H4 (cell line): Measurements from ENCODE around the gene CS. TPM values are rescaled to one million over a fixed set of nuclear protein-coding genes. Genes with fewer than 3 reads are reported as not detected.
"Not testable (repeated sequence)": the region's sequence is repeated elsewhere in the genome, so short reads cannot be mapped to it uniquely, and the experiment has no call there.

ENCODE experiments used
- DNase-seq: peaks from one replicate; pipeline ENCODE4 v3.0.0-alpha.2; 2015; ENCODE audit warnings: low spot score
- total RNA-seq: library from RNA; depleted of rRNA; stranded (reverse); fragments of >200 nt; shearing (Covaris generic); gene quantifications from 2 replicates; pipeline ENCODE4 v1.2.3, GENCODE V29; 2014

CS gene
- total RNA-seq, 1 experiment from 2014 or later: 155 TPM

GRCh38 chr12:56321027-56321426 lies 20.9 kb upstream of the CS start:
- no peak for DNase-seq

DNA sequence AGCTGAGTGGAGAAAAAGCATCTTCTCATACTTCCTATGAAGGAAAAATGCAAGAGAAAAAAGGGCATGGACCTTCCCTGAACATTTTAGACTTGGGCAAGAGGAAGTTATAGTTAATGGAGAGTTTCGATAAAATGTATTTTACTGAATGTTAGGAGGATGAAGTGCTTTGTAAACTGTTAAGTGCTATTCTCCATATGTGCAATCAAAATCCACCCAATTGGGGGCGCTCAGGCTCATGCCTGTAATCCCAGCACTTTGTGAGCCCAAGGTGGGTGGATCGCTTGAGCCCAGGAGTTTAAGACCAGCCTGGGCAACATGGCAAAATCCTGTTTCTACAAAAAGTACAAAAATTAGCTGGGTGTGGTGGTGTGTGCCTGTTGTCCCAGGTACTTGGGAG lies 17.5 kb upstream of the CS start:
- DNase-seq: no peak

- DNase-seq: peak; percentile 98
Measured at GRCh38 chr12:56315622-56316473, 15.7 kb upstream of the CS start, which contains the start of gene CNPY2. TSS of gene CNPY2 (minus strand) at chr12:56315988. CDS start at chr12:56315217, 771 bp downstream.

- DNase-seq: no peak
Measured at GRCh38 chr12:56315249-56315621, 15.1 kb upstream of the CS start.

DNA sequence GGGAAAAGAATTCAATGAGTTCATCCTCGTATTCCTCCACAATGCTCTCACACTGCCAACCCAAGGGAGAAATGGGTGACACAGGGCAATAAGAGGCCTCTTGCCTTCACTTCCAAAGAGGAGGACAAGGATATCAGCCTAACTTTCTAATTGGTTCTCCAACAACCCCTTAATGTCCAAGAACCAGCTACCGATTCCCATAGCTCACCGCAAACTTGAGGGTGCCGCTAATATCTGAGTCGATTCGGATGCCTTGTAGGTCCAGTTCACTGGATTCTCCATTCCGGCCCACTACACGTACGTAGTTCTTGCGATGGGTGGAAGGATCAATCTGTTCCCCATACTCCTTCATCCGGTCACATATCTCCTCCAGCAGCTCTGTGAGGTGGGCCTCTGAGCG lies 10.9 kb upstream of the CS start:
- DNase-seq: no peak

- DNase-seq: no peak
Measured at GRCh38 chr12:56308714-56309113, 8.6 kb upstream of the CS start.

DNA sequence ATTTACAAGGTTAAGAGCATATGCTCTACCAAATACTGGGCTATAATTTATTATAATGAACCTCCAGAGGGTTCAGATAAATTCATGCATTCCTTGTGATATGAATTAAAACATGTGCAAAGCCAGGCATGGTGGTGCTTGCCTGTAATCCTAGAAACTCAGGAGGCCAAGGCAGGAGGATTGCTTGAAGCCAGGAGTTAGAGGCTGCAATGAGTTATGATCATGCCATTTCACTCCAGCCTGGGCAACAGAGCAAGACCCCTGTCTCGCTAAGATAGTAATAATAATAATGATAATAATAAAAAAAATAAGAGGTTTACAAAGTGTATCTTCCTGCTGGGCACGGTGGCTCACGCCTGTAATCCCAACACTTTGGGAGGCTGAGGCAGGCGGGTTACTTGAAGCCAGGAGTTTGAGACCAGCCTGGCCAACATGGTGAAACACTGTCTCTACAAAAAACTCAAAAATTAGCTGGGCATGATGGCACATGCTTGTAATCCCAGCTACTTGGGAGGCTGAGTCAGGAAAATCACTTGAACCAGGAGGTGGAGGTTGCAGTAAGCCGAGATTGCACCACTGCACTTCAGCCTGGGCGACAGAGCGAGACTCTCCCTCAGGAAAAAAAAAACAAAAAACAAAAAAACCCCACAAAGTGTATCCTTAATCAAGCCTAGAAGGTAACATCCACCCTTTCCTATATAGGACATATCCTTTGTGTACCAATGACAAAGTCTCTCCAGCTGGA lies 7.3 kb upstream of the CS start:
- DNase-seq: no peak

DNA sequence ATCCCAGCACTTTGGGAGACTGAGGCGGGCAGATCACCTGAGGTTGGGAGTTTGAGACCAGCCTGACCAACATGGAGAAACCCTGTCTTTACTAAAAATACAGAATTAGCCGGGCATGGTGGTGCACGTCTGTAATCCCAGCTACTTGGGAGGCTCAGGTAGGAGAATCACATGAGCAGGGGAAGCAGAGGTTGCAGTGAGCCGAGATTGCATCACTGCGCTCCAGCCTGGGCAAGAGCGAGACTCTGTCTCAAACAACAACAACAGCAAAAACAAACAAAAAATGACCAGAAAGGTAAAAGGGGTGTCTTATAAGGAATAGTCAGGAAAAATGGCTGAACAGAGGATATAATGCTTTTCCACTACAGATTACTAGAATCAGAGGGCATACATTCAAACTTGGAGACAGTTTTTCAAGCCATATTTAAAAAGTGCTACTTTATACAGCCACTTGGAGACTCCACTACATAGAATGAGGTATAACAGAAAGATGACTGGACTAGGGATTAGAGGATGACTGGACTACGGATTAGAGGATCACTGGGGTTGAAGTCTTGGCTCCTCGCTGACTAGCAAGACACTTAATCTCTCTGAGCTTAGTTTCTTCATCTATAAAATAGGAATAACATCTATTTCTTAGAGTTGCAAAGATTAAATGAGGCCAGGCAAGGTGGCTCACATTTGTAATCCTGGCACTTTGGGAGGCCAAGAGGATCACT lies 4.9 kb upstream of the CS start:
- no peak for DNase-seq

- no peak for DNase-seq
Measured at GRCh38 chr12:56304276-56304675, 4.1 kb upstream of the CS start.

GRCh38 chr12:56300644-56301464 lies 724 bp upstream of the CS start:
- DNase-seq: no peak

DNA sequence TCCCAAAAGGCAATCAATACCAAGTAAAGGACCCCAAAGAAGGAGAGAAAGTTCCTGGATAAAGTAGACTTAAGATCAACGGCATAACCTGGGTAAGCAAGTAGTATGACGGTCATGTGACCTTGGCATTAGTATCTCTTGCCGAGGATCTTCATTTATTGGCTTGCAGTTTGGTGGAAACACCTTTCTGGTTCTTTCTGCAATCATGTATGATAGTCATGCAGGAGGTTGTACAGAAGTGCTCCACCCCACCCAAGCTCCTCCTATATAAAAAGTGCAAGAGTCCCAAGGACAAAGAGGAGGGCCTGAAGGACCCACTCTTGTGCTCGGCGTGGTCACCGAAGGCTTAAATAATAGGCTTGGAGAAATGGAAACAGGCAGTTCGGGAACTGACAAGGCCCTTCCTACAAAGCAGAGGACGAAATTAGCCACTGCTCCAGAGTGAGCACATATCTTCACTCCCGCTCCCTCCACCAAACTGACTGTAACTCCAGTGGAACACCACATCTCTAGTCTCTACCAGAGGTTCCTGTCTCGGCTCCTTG lies 750 bp downstream of the CS start:
- DNase-seq: no peak

DNA sequence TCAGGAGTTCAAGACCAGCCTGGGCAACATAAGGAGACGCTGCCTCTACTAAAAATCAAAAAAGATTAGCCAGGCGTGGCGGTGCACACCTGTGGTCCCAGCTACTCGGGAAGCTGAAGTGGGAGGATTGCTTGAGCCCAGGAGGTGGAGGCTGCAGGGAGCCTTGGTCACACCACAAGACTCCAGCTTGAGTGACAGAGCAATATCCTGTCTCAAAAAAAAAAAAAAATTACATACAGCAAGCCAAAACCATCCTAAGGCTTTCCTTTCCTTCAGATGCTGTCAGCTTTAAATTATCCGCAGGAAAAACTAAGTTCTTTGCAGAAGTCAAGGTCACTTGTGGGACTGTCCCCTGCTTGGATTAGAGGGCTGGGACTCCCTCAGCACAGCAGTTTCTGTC lies 1.3 kb downstream of the CS start:
- DNase-seq: no peak

- DNase-seq: no peak
Measured at GRCh38 chr12:56297400-56297799, 2.7 kb downstream of the CS start.

DNA sequence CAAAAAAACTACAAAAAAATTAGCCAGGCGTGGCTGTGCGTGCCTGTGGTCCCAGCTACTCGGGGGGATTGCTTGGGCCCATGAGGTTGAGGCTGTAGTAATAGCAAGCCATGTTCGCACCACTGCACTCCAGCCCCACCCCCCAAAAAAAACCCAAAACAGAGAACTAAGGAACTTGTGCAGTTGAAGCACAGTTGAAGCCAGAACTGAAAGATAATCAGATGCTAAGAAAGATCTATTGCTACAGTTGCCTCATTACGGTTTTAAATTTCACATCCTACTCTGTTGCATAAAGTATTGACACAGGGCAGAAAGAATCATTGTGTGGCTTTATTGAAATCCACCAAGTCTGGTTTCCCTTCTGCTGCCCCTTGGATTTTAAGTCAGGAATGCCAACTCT lies 3.8 kb downstream of the CS start:
- no peak for DNase-seq

GRCh38 chr12:56293795-56294194 lies 6.3 kb downstream of the CS start:
- no peak for DNase-seq

DNA sequence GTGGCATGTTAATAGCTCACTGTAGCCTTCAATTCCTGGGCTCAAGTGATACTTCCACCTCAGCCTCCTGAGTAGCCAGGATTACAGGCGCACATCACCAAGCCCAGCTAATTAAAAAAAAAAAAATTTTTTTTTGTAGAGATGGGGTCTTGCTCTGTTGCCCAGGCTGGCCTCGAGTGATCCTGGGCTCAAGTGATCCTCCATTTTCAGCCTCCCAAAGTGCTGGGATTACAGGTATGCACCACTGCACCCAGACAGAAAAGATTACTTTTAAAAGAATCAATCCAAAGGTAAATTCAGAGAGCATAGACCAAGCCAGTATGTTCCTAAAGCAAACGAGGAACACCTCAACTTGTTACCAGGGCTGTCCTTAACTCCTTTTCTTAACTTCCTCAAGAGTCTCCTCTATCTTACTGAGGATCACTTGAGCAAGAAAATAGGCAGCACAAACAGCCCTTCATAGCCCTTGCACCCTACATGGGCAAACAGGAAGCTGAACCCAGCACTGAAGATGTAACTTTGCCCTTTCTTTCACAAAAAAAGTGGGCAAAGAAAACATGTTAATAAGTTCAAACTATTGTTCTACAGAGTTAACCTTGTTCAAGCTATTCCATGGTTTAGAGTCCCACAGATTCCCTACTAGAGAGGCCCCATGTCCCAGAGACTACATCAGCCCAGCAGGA lies 11.3 kb downstream of the CS start:
- no peak for DNase-seq

DNA sequence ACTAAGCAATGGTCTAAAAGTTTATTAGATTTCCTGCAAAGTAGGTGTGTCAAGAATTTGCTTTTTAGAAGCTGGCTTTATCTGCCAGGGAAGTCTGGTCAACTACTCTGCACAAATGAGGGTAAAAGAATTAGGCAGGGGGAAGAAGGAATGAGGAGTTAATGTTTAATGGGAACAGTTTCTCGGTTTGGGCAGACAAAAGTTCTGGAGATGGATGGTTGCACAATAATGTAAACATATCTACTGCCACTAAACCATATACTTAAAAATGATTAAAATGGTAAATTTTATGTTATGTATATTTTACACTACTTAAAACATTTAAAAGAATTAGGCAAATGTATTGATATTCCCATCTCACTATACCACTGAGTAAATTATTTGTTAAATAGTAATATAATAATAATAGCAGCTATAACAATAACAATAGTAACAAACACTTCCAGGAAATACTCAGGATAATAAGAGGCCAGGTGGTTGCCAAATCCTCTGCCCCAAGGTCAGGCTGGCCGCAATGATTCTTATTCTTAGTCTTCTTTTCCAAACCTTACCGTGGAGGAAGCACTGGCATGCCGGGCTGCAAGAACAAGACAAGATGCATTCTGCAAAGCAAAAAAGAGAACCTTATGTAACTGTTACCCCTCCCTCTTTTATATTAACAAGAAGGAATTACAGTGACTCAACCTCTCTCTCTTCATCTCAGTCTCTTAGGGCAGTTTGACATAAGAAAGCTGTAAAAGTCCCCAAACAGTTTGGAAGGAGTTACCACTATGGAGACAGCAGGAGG lies 13.9 kb downstream of the CS start:
- no peak for DNase-seq

- not testable (repeated sequence) for DNase-seq
Measured at GRCh38 chr12:56284263-56284662, 15.9 kb downstream of the CS start.

DNA sequence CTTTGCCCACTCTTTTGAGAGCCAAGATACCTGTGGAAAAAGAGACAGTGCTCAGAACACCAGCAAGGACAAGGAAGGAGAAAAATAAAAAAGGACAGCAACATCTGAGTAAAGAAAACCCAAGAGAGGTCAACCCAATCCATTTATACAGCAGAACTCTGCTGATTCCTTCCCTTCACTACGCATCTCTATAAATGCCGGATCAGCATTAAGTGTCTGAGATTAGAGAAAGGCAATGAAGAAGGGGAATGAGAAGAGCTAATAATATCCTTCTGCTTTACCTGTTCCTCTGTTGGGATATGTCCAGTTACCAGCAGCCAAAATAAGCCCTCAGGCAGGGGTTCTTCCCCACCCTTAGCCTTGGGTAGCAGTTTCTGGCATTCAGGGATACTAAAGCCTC lies 17.6 kb downstream of the CS start:
- no peak for DNase-seq

- DNase-seq: no peak
Measured at GRCh38 chr12:56282030-56282429, 18.1 kb downstream of the CS start.
